Measurements from ENCODE around the gene NR5A2. TPM values are rescaled to one million over a fixed set of nuclear protein-coding genes. Genes with fewer than 3 reads are reported as not detected.

Gene NR5A2
- total RNA-seq, 4 donors from 2014 or later: 3.2 to 6.8 (median 6.5) TPM

GRCh38 chr1:200183637-200184036, 156.1 kb downstream of the NR5A2 start:
- no peak for TF ChIP-seq CTCF (IDR thresholded peaks at IDR 0.05; ENCODE audit: low read depth)

GRCh38 chr1:200184196-200184595, 156.7 kb downstream of the NR5A2 start:
- no peak for TF ChIP-seq CTCF (IDR thresholded peaks at IDR 0.05; ENCODE audit: low read depth)

- TF ChIP-seq CTCF (IDR thresholded peaks at IDR 0.05; ENCODE audit: low read depth): no peak
Observed at GRCh38 chr1:200191993-200192392, 164.5 kb downstream of the NR5A2 start.

- TF ChIP-seq CTCF (IDR thresholded peaks at IDR 0.05; ENCODE audit: low read depth): no peak
Observed at GRCh38 chr1:200194477-200194876, 167.0 kb downstream of the NR5A2 start.

GRCh38 chr1:200198236-200198635, 170.7 kb downstream of the NR5A2 start:
- no peak for TF ChIP-seq CTCF (IDR thresholded peaks at IDR 0.05; ENCODE audit: low read depth)

GRCh38 chr1:200205216-200205995, 177.9 kb downstream of the NR5A2 start:
- no peak for TF ChIP-seq CTCF (IDR thresholded peaks at IDR 0.05; ENCODE audit: low read depth)

GRCh38 chr1:200206340-200206739, 178.8 kb downstream of the NR5A2 start:
- TF ChIP-seq CTCF (IDR thresholded peaks at IDR 0.05; ENCODE audit: low read depth): no peak

All from subcutaneous adipose tissue (tissue), 4 donors.